HepG2 (cell line): Measurements from ENCODE around the gene RPS27A. TPM values are rescaled to one million over a fixed set of nuclear protein-coding genes. Genes with fewer than 3 reads are reported as not detected.
A peak's percentile ranks its signal among the peaks of the same experiment; 100 is the strongest.

Source experiments
- GABPB1 ChIP-seq: IDR thresholded peaks from 2 replicates; pipeline ENCODE4 v1.6.1; 2016; ENCODE audit warnings: mild to moderate bottlenecking, missing genetic modification reagents, moderate library complexity, missing compliant biosample characterization
- HMG20A ChIP-seq: IDR thresholded peaks from 2 replicates; pipeline ENCODE4 v1.6.1; 2016; ENCODE audit warnings: borderline replicate concordance
- HMGXB4 ChIP-seq, 2 experiments: sonication (generic) in 1 of 2; formaldehyde crosslinking in 1 of 2; IDR thresholded peaks; 2 replicates each; pipeline versions ENCODE4 v1.4.0 to v1.6.1; 2018 to 2020; ENCODE audit warnings: missing genetic modification reagents in 2 of 2, borderline replicate concordance in 1 of 2, low read depth in 1 of 2, mild to moderate bottlenecking in 1 of 2, missing biosample characterization in 1 of 2
- MAZ ChIP-seq, 2 experiments: sonication (generic) in 1 of 2; formaldehyde crosslinking in 1 of 2; IDR thresholded peaks; 2 replicates each; pipeline versions ENCODE4 v1.5.0 to v1.6.1; 2012 to 2020; ENCODE audit warnings: low read depth in 2 of 2, mild to moderate bottlenecking in 2 of 2, borderline replicate concordance in 1 of 2, improper control_type of control experiment in 1 of 2, low read length in 1 of 2, missing genetic modification reagents in 1 of 2, moderate library complexity in 1 of 2
- MXD4 ChIP-seq: IDR thresholded peaks from 2 replicates; pipeline ENCODE4 v1.6.1; 2016; ENCODE audit warnings: mild to moderate bottlenecking, missing biosample characterization, missing genetic modification reagents
- NCOA2 ChIP-seq: sonication (generic); formaldehyde crosslinking; IDR thresholded peaks from 2 replicates; pipeline ENCODE4 v1.8.0; 2022; ENCODE audit warnings: inconsistent platforms
- NR0B2 ChIP-seq: sonication (generic); formaldehyde crosslinking; IDR thresholded peaks from 2 replicates; pipeline ENCODE4 v1.4.0; 2020; ENCODE audit warnings: mild to moderate bottlenecking, missing genetic modification reagents
- PAX8 ChIP-seq: sonication (generic); formaldehyde crosslinking; IDR thresholded peaks from 2 replicates; pipeline ENCODE4 v1.8.0; 2022; ENCODE audit warnings: mild to moderate bottlenecking, missing genetic modification reagents, borderline replicate concordance
- RNF219 ChIP-seq: sonication (generic); formaldehyde crosslinking; IDR thresholded peaks from 2 replicates; pipeline ENCODE4 v1.5.0; 2020; ENCODE audit warnings: mild to moderate bottlenecking, missing genetic modification reagents
- SMAD9 ChIP-seq: sonication (generic); formaldehyde crosslinking; IDR thresholded peaks from 2 replicates; pipeline ENCODE4 v1.5.1; 2020; ENCODE audit warnings: mild to moderate bottlenecking, missing genetic modification reagents
- SP1 ChIP-seq, 2 experiments: fragments of 450-650 bp in 1 of 2; sonication (generic) in 1 of 2; formaldehyde crosslinking in 1 of 2; IDR thresholded peaks; 2 replicates each; pipeline versions ENCODE4 v1.4.0 to v1.6.1; 2016 to 2020; ENCODE audit warnings: missing genetic modification reagents in 1 of 2
- TAF1 ChIP-seq: sonication (generic); formaldehyde crosslinking; IDR thresholded peaks from 2 replicates; pipeline ENCODE4 v1.4.0; 2020; ENCODE audit warnings: missing genetic modification reagents
- ZBTB10 ChIP-seq: sonication (generic); formaldehyde crosslinking; IDR thresholded peaks from 2 replicates; pipeline ENCODE4 v1.4.0; 2020; ENCODE audit warnings: missing genetic modification reagents, borderline replicate concordance
- ZNF138 ChIP-seq: sonication (generic); formaldehyde crosslinking; IDR thresholded peaks from 2 replicates; pipeline ENCODE4 v1.5.0; 2020; ENCODE audit warnings: mild to moderate bottlenecking, low read depth, missing genetic modification reagents
- ZNF207 ChIP-seq: fragments of 450-650 bp; IDR thresholded peaks from 2 replicates; pipeline ENCODE4 v1.6.1; 2016; ENCODE audit warnings: antibody characterized with exemption, borderline replicate concordance
- ZNF776 ChIP-seq: sonication (generic); formaldehyde crosslinking; IDR thresholded peaks from 2 replicates; pipeline ENCODE4 v1.4.0; 2020; ENCODE audit warnings: mild to moderate bottlenecking, missing genetic modification reagents
- polyA plus RNA-seq, 8 experiments: library from polyadenylated mRNA; depleted of rRNA in 3 of 8; stranded (reverse) in 7 of 8; unstranded in 1 of 8; fragments of >200 nt; fragmentation: Illumina TruSeq in 4 of 8; extraction: Trizol in 4 of 8; gene quantifications; 2 replicates each; pipeline versions ENCODE4 v1.2.1 to v1.2.3, GENCODE V29; 2011 to 2016; ENCODE audit warnings: low read depth in 4 of 8, missing spikeins in 1 of 8, mixed read lengths in 1 of 8; ENCODE audit not compliant: insufficient read depth in 1 of 8
- total RNA-seq, 5 experiments: library from RNA; depleted of rRNA; stranded (reverse); fragments of >200 nt; fragmentation: Illumina TruSeq; extraction: Trizol; gene quantifications; 2 replicates each; pipeline ENCODE4 v1.2.3, GENCODE V29; 2016; ENCODE audit warnings: low read depth in 1 of 5

The RPS27A gene
- total and polyA plus RNA-seq, 2 of the 13 experiments (the other 11 are each of a cell fraction or from before 2014, with no cell fraction given): 2,779 to 3,269 TPM

GRCh38 chr2:55232084-55232862 lies at the start of gene RPS27A, which contains the start of gene CLHC1 (continued):
- TF ChIP-seq ZNF138 (CRISPR knock-in tag) (peak; percentile 30), MXD4 (CRISPR knock-in tag) (peak; percentile 60; the same call in 1 of the 2 replicates), HMG20A (CRISPR knock-in tag) (peak; percentile 10), MAZ (IDR thresholded peaks at IDR 0.05; ENCODE audit: borderline replicate concordance, low read depth, low read length) (no peak; the same call in 1 of the 2 replicates), MAZ (CRISPR knock-in tag; IDR thresholded peaks at IDR 0.05; ENCODE audit: low read depth) (peak; percentile 51; the same call in 1 of the 2 replicates), SP1 (IDR thresholded peaks at IDR 0.05) (no peak), SP1 (CRISPR knock-in tag; IDR thresholded peaks at IDR 0.05) (peak; percentile 63; the same call in 1 of the 2 replicates), PAX8 (CRISPR knock-in tag) (no peak), HMGXB4 (CRISPR knock-in tag; IDR thresholded peaks at IDR 0.05; ENCODE audit: borderline replicate concordance in 1 of 2, low read depth in 1 of 2) (peak; percentile 60 to 76; a peak in 3 of 4 replicates), GABPB1 (CRISPR knock-in tag) (peak; percentile 84), NR0B2 (CRISPR knock-in tag) (peak; percentile 64; the same call in 1 of the 2 replicates), NCOA2 (CRISPR knock-in tag) (peak; percentile 51; the same call in 1 of the 2 replicates), SMAD9 (CRISPR knock-in tag) (peak; percentile 83; the same call in 1 of the 2 replicates), TAF1 (CRISPR knock-in tag) (peak; percentile 96), ZNF207 (no peak), ZBTB10 (CRISPR knock-in tag) (0 out of 2 replicates have a peak, but pooled peaks have one; percentile 51), RNF219 (CRISPR knock-in tag) (no peak; the same call in none of the 2 replicates), ZNF776 (CRISPR knock-in tag) (no peak)
